ENCODE data around the gene CACNA1E. TPM values are rescaled to one million over a fixed set of nuclear protein-coding genes. Genes with fewer than 3 reads are reported as not detected.
"Not testable (repeated sequence)": the region's sequence is repeated elsewhere in the genome, so short reads cannot be mapped to it uniquely, and the experiment has no call there.

The CACNA1E gene
- total and polyA plus RNA-seq, 10 donors: 0.02 to 6.1 (median 1.2) TPM

GRCh38 chr1:181846001-181846645 is 362.8 kb downstream of the CACNA1E start:
- Histone ChIP-seq H3K36me3 (no peaks in the 10 kb centered on the region), H3K27me3 (replicated peaks in 1 of 7) (peaks cover 0 to 8% (median 0%) of the 10 kb centered on the region in 7 donors), H3K27ac (no peak overlapping the region), H3K9me3 (peaks cover 0 to 13% (median 0%) of the 10 kb centered on the region in 8 donors), H3K4me1 (no peaks in the 10 kb centered on the region), H3K4me3 (no peak overlapping the region)
- no peak for DNase-seq
- TF ChIP-seq POLR2A (IDR thresholded peaks at IDR 0.05): no peak
- no peak for TF ChIP-seq POLR2AphosphoS5 (IDR thresholded peaks at IDR 0.05)
- TF ChIP-seq CTCF (IDR thresholded peaks at IDR 0.05 in 8 of 11, conservative IDR thresholded peaks at IDR 0.05 in 3 of 11): no peak
- WGBS, 5 donors: 74 to 90% (median 86%) methylated on average over 5 of the region's 5 CpGs
- intact Hi-C loops (cut with DNase I; ENCODE audit: low total_unique reads): no loop called here

- peaks cover 0 to 13% (median 0%) of the 10 kb centered on the region in 8 donors for H3K9me3 ChIP-seq
- no peak for DNase-seq
- no peaks in the 10 kb centered on the region for H3K36me3 ChIP-seq
- no peak overlapping the region for H3K4me3 ChIP-seq
- H3K27ac ChIP-seq: no peak overlapping the region
- intact Hi-C loops (cut with DNase I; ENCODE audit: low total_unique reads): no loop called here
- no peaks in the 10 kb centered on the region for H3K4me1 ChIP-seq
- TF ChIP-seq POLR2A (IDR thresholded peaks at IDR 0.05): no peak
- TF ChIP-seq CTCF (IDR thresholded peaks at IDR 0.05 in 8 of 11, conservative IDR thresholded peaks at IDR 0.05 in 3 of 11): no peak
- TF ChIP-seq POLR2AphosphoS5 (IDR thresholded peaks at IDR 0.05): no peak
- H3K27me3 ChIP-seq (replicated peaks in 1 of 7): peaks cover 0 to 8% (median 0%) of the 10 kb centered on the region in 7 donors
Observed at GRCh38 chr1:181846681-181847080, 363.4 kb downstream of the CACNA1E start.

GRCh38 chr1:181849071-181849470 is 365.8 kb downstream of the CACNA1E start:
- 53 to 86% (median 66%) methylated on average over 2 to 4 of the region's 4 CpGs for WGBS, 5 donors
- DNase-seq: no peak
- Histone ChIP-seq H3K27me3 (replicated peaks in 1 of 7) (no peaks in the 10 kb centered on the region), H3K36me3 (no peaks in the 10 kb centered on the region), H3K4me3 (no peak overlapping the region), H3K9me3 (peaks cover 0 to 26% (median 12%) of the 10 kb centered on the region in 8 donors), H3K4me1 (no peaks in the 10 kb centered on the region), H3K27ac (no peak overlapping the region)
- TF ChIP-seq POLR2AphosphoS5 (IDR thresholded peaks at IDR 0.05) (no peak), POLR2A (IDR thresholded peaks at IDR 0.05) (no peak), CTCF (IDR thresholded peaks at IDR 0.05 in 8 of 11, conservative IDR thresholded peaks at IDR 0.05 in 3 of 11) (no peak)
- intact Hi-C loops (cut with DNase I; ENCODE audit: low total_unique reads): no loop called here

GRCh38 chr1:181854212-181854611 is 370.9 kb downstream of the CACNA1E start:
- H3K4me3 ChIP-seq; H3K4me1 ChIP-seq; H3K27me3 ChIP-seq (replicated peaks in 1 of 7); H3K27ac ChIP-seq; H3K36me3 ChIP-seq; intact Hi-C loops (cut with DNase I; ENCODE audit: low total_unique reads); DNase-seq: not testable (repeated sequence)
- 59 to 85% (median 82%) methylated on average over 2 of the region's 2 CpGs for WGBS, 5 donors
- H3K9me3 ChIP-seq: peaks cover 0 to 26% (median 16%) of the 10 kb centered on the region in 8 donors

Data from spleen (tissue), 11 donors.